ENCODE measurements around the gene DUSP21.
"Not testable (repeated sequence)": the region's sequence is repeated elsewhere in the genome, so short reads cannot be mapped to it uniquely, and the experiment has no call there.

The DUSP21 gene

DNA sequence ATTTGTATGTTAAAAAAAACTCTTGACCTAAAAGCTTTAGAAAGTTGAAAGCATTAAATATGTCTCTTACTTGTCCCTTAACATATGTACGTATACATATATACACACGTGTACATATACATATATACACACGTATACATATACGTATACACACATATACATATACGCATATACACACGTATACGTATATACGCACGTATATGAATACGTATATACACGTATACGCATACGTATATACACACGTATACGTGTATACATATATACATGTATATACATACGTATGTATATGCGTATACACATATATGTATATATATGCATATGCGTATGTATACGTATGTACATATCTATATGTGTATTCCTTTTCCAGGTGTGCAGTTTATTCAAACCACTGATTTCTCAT lies 32.9 kb downstream of the DUSP21 start:
- DNase-seq, result no peak

DNA sequence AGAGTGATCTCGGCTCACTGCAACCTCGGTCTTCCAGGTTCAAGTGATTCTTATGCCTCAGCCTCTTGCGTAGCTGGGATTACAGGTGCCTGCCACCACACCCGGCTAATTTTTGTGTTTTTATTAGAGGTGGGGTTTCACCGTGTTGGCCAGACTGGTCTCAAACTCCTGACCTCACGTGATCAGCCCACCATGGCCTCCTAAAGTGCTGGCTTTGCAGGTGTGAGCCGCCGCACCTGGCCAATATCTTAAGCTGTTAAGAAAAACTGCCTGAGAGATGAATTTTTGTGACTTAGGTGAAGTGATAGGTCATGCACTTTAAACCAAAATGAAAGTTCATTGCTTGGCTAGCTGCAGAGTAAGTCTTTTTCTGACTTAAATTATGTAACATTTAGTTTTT lies 35.0 kb downstream of the DUSP21 start:
- DNase-seq, result no peak

DNA sequence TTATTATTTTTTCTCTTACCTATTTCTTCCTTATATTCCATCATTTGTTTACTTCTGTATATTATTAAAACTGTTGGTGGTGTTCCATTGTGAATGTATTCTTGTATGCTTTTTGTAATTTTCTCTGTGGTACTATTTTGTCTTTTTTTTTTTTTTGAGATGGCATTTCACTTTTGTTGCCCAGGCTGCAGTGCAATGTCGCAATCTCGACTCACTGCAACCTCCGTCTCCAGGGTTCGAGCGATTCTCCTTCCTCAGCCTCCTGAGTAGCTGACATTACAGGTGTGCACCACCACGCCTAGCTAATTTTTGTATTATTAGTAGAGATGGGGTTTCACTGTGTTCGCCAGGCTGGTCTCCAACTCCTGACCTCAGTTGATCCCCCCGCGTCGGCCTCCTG lies 37.7 kb downstream of the DUSP21 start:
- DNase-seq, result no peak

DNA sequence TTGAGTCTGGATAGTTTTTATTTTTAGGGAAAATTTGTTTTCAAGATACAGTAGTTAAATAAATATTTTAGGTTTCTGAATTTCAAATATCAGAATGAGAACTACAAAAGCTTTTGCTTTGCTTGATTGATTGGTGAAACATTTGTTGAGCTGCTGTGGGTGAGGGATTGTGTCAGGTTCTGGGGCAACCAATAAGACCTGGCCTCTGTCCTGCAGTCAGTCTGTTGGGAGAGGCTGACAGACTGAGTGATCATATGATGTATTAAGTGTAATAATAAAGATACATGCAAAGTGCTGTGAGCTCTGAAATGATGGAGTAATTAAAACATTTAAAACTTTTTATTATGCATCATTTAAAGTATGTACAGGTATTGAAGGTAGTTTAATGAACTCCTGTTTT lies 38.8 kb downstream of the DUSP21 start:
- DNase-seq, result no peak

DNA sequence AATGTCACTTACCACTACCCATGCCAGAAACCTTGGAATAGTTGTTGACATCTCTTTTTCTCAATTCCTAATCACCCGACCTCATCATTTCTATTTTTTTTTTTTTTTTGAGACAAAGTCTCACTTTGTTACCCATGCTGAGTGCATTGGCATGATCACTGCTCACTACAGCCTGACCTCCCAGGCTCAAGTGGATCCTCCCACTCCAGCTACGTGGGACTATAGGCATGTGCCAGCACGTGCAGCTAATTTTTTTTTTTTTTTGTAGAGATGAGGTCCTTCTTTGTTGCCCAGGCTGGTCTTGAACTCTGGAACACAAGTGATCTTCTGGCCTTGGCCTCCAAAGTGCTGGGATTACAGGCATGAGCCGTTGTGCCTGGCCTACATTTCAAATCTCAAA lies 41.1 kb downstream of the DUSP21 start:
- DNase-seq, result no peak

DNA sequence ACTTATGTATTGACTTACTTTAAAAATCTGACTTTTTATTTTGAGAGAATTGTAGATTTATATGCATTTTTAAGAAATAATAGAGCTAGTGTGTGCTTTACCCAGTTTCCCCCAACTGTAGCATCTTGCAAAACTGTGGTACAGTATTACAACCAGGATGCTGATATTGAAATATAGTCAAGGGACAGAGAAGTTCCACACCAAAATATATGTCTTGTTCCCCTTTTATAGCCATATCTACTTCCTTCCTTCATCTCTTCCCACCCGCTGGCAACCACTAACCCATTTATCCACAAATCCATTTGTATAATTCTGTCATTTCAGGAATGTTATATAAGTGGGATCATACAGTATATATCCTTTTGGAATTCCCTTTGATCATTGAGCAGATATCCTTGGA lies 46.0 kb downstream of the DUSP21 start:
- no peak for DNase-seq

DNA sequence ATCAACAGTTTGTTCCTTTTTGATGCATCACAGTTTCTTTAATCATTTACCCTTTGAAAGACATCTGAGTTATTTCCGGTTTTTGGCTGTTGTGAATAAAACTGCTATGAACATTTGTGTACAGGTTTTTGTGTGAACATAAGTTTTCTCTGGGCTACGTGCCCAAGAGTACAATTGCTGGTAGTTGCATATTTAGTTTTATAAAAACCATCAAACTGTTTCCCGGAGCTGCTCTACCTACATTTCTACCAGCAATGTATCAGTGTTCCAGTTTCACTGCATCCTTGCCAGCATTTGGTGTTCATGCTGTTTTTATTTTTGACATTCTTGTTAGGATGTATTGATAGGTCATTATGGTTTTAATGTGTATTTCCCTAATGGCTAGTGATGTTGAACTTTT lies 46.4 kb downstream of the DUSP21 start:
- no peak for DNase-seq

DNA sequence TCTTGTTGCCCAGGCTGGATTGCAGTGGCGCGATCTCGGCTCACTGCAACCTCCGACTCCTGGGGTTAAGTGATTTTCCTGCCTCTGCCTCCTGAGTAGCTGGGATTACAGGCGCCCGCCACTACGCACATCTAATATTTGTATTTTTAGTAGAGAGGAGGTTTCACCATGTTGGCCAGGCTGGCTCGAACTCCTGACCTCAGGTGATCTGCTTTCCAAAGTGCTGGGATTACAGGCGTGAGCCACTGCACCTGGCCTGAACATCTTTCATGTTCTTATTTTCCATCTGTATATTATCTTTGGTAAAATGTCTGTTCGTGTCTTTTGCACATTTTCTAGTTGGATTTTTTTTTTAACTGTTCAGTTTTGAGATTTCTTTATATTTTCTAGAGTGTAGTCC lies 46.9 kb downstream of the DUSP21 start:
- DNase-seq, result not testable (repeated sequence)

DNA sequence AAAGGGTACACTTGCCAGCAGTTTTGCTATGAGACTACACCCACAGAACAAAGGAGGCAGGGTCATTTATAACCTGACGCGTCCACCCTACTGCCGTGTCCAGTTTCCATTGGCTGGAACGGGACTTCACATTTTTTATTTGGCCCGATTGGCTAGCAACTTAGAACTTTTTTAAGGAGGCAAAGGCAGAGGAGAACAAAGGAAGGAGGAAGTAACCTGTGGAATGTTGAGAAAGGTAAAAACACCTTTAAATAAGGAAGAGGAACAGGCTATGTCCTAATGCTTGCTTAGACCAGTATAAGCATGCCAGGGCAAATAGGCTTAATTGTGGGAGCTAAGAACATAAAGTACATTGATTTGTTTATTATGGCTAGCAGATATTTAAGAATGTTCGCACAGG lies 47.8 kb downstream of the DUSP21 start:
- no peak for DNase-seq
